Stimulated activated CD8-positive, alpha-beta memory T cell treated with anti-CD3 and anti-CD28 coated beads, Interleukin-4, amount 100 ng/mL, for 24 hours (primary cell): ENCODE results near the gene ALPI.

Source experiments
- DNase-seq: peaks from one replicate; pipeline ENCODE4 v3.0.0-alpha.2; 2020; ENCODE audit warnings: low read depth

The ALPI gene

GRCh38 chr2:232463701-232464543 lies 8.0 kb downstream of the ALPI start:
- DNase-seq, result no peak

- DNase-seq, result no peak
Measured at GRCh38 chr2:232464544-232464885, 8.6 kb downstream of the ALPI start.

GRCh38 chr2:232465061-232465460 lies 9.1 kb downstream of the ALPI start:
- no peak for DNase-seq

GRCh38 chr2:232466221-232466620 lies 10.3 kb downstream of the ALPI start:
- no peak for DNase-seq

GRCh38 chr2:232473467-232473890 lies 17.5 kb downstream of the ALPI start:
- DNase-seq, result no peak

- no peak for DNase-seq
Measured at GRCh38 chr2:232476045-232476444, 20.1 kb downstream of the ALPI start.

GRCh38 chr2:232476791-232477190 lies 20.8 kb downstream of the ALPI start:
- no peak for DNase-seq

GRCh38 chr2:232477751-232478510 lies 22.0 kb downstream of the ALPI start:
- DNase-seq, result no peak

GRCh38 chr2:232478571-232479340 lies 22.8 kb downstream of the ALPI start:
- DNase-seq, result no peak

GRCh38 chr2:232479341-232480200 lies 23.6 kb downstream of the ALPI start:
- DNase-seq, result no peak

GRCh38 chr2:232480201-232481190 lies 24.5 kb downstream of the ALPI start:
- no peak for DNase-seq

GRCh38 chr2:232481322-232482140 lies 25.6 kb downstream of the ALPI start:
- no peak for DNase-seq

GRCh38 chr2:232482301-232483238 lies 26.6 kb downstream of the ALPI start:
- DNase-seq, result no peak

- DNase-seq, result no peak
Measured at GRCh38 chr2:232483311-232483922, 27.5 kb downstream of the ALPI start.

GRCh38 chr2:232483923-232484627 lies 28.1 kb downstream of the ALPI start:
- DNase-seq, result no peak

- DNase-seq, result no peak
Measured at GRCh38 chr2:232484628-232485347, 28.8 kb downstream of the ALPI start.

- no peak for DNase-seq
Measured at GRCh38 chr2:232485348-232485756, 29.4 kb downstream of the ALPI start.
